K562 (cell line): ENCODE data around the gene ABCB4. TPM values are rescaled to one million over a fixed set of nuclear protein-coding genes. Genes with fewer than 3 reads are reported as not detected.
A peak's percentile ranks its signal among the peaks of the same experiment; 100 is the strongest.

Experiments
- BCL6 ChIP-seq: fragments of 250-450 bp; sonication (Bioruptor Pico); IDR thresholded peaks from 2 replicates; pipeline ENCODE4 v1.4.0; 2020
- CREB3 ChIP-seq: fragments of 450-650 bp; conservative IDR thresholded peaks from 2 replicates; pipeline ENCODE4 v1.6.1; 2016; ENCODE audit warnings: missing genetic modification characterization, low read depth, mild to moderate bottlenecking, missing compliant biosample characterization, moderate library complexity
- DIDO1 ChIP-seq: fragments of 450-650 bp; IDR thresholded peaks from 2 replicates; pipeline ENCODE4 v1.6.1; 2016; ENCODE audit warnings: low read depth, missing biosample characterization, missing genetic modification characterization
- ESRRA ChIP-seq: fragments of 450-650 bp; IDR thresholded peaks from 2 replicates; pipeline ENCODE4 v1.6.1; 2014; ENCODE audit warnings: low read depth, mild to moderate bottlenecking, moderate library complexity, borderline replicate concordance
- FOXJ2 ChIP-seq: fragments of 200-800 bp; sonication (Bioruptor generic); IDR thresholded peaks from 2 replicates; pipeline ENCODE4 v1.6.1; 2016; ENCODE audit warnings: missing genetic modification characterization, missing compliant biosample characterization
- MNT ChIP-seq, 2 experiments: fragments of 450-650 bp; conservative IDR thresholded peaks; 2 replicates each; pipeline ENCODE4 v1.6.1; 2017; ENCODE audit warnings: mild to moderate bottlenecking in 2 of 2, moderate library complexity in 2 of 2
- MTA3 ChIP-seq: fragments of 450-650 bp; formaldehyde crosslinking; IDR thresholded peaks from 2 replicates; pipeline ENCODE4 v1.6.1; 2017; ENCODE audit warnings: mild to moderate bottlenecking, borderline replicate concordance
- NBN ChIP-seq: fragments of 450-650 bp; IDR thresholded peaks from 2 replicates; pipeline ENCODE4 v1.6.1; 2016; ENCODE audit warnings: low read depth, mild to moderate bottlenecking
- TBP ChIP-seq: optimal IDR thresholded peaks from 2 replicates; pipeline ENCODE3; 2011; ENCODE audit warnings: low read depth, low read length, improper control_type of control experiment
- ZBTB40 ChIP-seq, 2 experiments: fragments of 450-650 bp in 1 of 2; sonication (generic) in 1 of 2; formaldehyde crosslinking in 1 of 2; IDR thresholded peaks; 2 replicates each; pipeline versions ENCODE4 v1.7.1 to v1.9.0; 2016 to 2022; ENCODE audit warnings: inconsistent platforms in 1 of 2, mild to moderate bottlenecking in 1 of 2, missing genetic modification reagents in 1 of 2
- ZBTB9 ChIP-seq: fragments of 450-650 bp; formaldehyde crosslinking; IDR thresholded peaks from 2 replicates; pipeline ENCODE4 v1.4.0; 2020; ENCODE audit warnings: mild to moderate bottlenecking, moderate library complexity
- ZNF232 ChIP-seq: sonication (generic); formaldehyde crosslinking; IDR thresholded peaks from 2 replicates; pipeline ENCODE4 v1.8.0; 2022; ENCODE audit warnings: mild to moderate bottlenecking, missing genetic modification reagents
- ZNF644 ChIP-seq: fragments of 200-800 bp; sonication (Bioruptor generic); IDR thresholded peaks from 2 replicates; pipeline ENCODE4 v1.6.1; 2016; ENCODE audit warnings: low read depth, missing genetic modification characterization, missing compliant biosample characterization
- polyA plus RNA-seq, 8 experiments: library from polyadenylated mRNA; depleted of rRNA in 4 of 8; stranded (reverse) in 5 of 8; unstranded in 3 of 8; fragments of >200 nt; fragmentation: Nextera tagmentation in 2 of 8; fragmentation: Illumina TruSeq in 1 of 8; extraction: Ambion mirVana in 2 of 8; extraction: Trizol in 1 of 8; gene quantifications; 2 replicates each; pipeline versions ENCODE4 v1.2.1 to v1.2.3, GENCODE V29; 2011 to 2014; ENCODE audit warnings: inconsistent platforms in 1 of 8, missing spikeins in 1 of 8
- total RNA-seq, 7 experiments: library from RNA; depleted of rRNA in 6 of 7; stranded (reverse); fragments of >200 nt in 6 of 7; fragmentation: Illumina TruSeq in 2 of 7; extraction: Trizol in 2 of 7; gene quantifications; 2 replicates each; pipeline versions ENCODE4 v1.2.1 to v1.2.3, GENCODE V29; 2011 to 2021; ENCODE audit warnings: low replicate concordance in 1 of 7

The ABCB4 gene
- total and polyA plus RNA-seq, 9 of the 15 experiments (the other 6 are each of a cell fraction or from before 2014, with no cell fraction given): 0.06 to 0.73 (median 0.40) TPM

- TF ChIP-seq BCL6 (no peak), DIDO1 (tag) (0 out of 2 replicates have a peak, but pooled peaks have one; percentile 29), ZNF232 (no peak), ZNF644 (tag) (peak; percentile 47; the same call in 1 of the 2 replicates), MNT (conservative IDR thresholded peaks at IDR 0.05) (peak; percentile 13 to 28; a peak in 1 of 4 replicates), NBN (no peak), CREB3 (tag) (peak; percentile 62; the same call in 1 of the 2 replicates), ESRRA (no peak), FOXJ2 (tag) (peak; percentile 74; the same call in 1 of the 2 replicates), ZBTB40 (IDR thresholded peaks at IDR 0.05) (0 out of 2 replicates have a peak, but pooled peaks have one; percentile 38), ZBTB40 (CRISPR knock-in tag; IDR thresholded peaks at IDR 0.05) (no peak), TBP (peak; percentile 27), ZBTB9 (CRISPR knock-in tag) (peak; percentile 68; the same call in 1 of the 2 replicates), MTA3 (0 out of 2 replicates have a peak, but pooled peaks have one; percentile 24)
These were observed 84.3 kb downstream of the ABCB4 start (continued) for GRCh38 chr7:87391020-87391701.
